Upper lobe of right lung (tissue), 1 donor: Measurements from ENCODE around the gene FBRSL1. TPM values are rescaled to one million over a fixed set of nuclear protein-coding genes. Genes with fewer than 3 reads are reported as not detected.

Source experiments
- ATAC-seq: fragments of 200-7000 bp; cut with Tn5 transposase; one replicate; pipeline ENCODE4 v1.9.1; 2020; ENCODE audit warnings: mild to moderate bottlenecking, moderate library complexity
- DNase-seq: peaks from one replicate; pipeline ENCODE4 v3.0.0-alpha.2; 2020
- H3K27ac ChIP-seq: fragments of 200-600 bp; one replicate; pipeline ENCODE4 v1.8.0; 2022
- H3K27me3 ChIP-seq: fragments of 200-600 bp; one replicate; pipeline ENCODE4 v1.8.0; 2022; ENCODE audit warnings: mild to moderate bottlenecking
- H3K36me3 ChIP-seq: fragments of 200-600 bp; one replicate; pipeline ENCODE4 v1.8.0; 2022
- H3K4me1 ChIP-seq: fragments of 200-600 bp; one replicate; pipeline ENCODE4 v1.8.0; 2022
- H3K4me3 ChIP-seq: fragments of 200-600 bp; one replicate; pipeline ENCODE4 v1.8.0; 2022; ENCODE audit warnings: mild to moderate bottlenecking
- H3K9me3 ChIP-seq: fragments of 200-600 bp; one replicate; pipeline ENCODE4 v1.8.0; 2022
- intact Hi-C: fragments of 100-400 bp; cut with DNase I; formaldehyde crosslinking; loops from one replicate; pipeline ENCODE4 v1.11.0; 2022
- total RNA-seq: library from RNA; stranded (reverse); fragmentation: NEBNext Ultra II Directional; extraction: Animal tissue kit (Norgen Biotek cat#: 25700); gene quantifications from one replicate; pipeline ENCODE4 v1.2.1, GENCODE V29; 2021
- TF ChIP-seq, protein P1 (sequence below): fragments of 200-600 bp; IDR thresholded peaks from one replicate; pipeline ENCODE4 v1.8.0; 2022; ENCODE audit warnings: antibody characterized with exemption
- donor health status: DM: no; HTN: yes; CAD: no; lungs with severe emphysema.

The FBRSL1 gene
- total RNA-seq, 1 donor from 2014 or later, result 49.5 TPM

DNA sequence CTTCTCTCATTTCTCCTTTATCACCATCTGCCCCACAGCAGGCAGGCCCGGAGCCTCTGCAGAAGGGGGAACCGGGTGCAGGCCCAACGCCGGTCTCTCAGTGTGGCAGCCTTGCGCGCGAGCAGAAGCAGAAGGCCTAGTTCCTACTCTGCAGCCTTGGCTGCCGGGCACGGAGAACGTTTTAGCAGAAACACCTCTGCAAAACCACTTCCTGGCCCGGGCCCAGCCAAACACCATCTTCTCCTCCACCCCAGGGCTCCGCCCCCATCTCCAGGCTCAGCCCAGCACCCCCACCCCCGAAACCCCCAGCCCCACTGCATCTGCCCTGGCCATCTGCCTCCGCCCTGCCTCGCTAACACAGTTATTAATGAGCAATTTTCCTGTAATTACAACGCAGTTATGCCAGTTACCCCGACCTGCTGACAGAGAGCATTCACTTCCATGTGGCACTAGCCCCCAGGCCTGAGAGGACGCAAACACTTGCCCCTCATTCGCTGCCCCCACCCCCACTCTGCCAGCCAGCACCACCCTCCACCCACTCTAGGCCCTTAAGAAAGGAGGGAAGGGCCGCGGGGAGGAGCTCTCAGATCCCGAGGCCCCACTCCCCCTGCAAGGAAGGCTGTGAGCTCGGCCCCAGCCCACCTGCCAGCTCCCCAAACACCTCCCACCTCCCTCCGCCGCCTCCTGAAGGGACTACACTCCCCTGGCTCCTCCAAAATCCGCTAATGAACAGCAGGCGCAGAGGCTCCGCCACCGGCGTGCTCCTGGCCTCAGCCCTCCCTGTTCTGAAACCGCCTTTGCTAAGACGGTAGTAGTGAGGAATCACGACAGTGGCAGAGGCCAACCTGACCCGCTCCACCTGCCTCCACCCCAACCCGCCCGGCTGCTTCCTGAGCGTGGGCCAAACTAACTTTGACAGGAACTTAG, 44.7 kb upstream of the FBRSL1 start:
- H3K27me3 ChIP-seq, result no peaks in the 10 kb centered on the region
- DNase-seq (no peak), ATAC-seq (peak; percentile 46)
- TF ChIP-seq, protein P1, sequence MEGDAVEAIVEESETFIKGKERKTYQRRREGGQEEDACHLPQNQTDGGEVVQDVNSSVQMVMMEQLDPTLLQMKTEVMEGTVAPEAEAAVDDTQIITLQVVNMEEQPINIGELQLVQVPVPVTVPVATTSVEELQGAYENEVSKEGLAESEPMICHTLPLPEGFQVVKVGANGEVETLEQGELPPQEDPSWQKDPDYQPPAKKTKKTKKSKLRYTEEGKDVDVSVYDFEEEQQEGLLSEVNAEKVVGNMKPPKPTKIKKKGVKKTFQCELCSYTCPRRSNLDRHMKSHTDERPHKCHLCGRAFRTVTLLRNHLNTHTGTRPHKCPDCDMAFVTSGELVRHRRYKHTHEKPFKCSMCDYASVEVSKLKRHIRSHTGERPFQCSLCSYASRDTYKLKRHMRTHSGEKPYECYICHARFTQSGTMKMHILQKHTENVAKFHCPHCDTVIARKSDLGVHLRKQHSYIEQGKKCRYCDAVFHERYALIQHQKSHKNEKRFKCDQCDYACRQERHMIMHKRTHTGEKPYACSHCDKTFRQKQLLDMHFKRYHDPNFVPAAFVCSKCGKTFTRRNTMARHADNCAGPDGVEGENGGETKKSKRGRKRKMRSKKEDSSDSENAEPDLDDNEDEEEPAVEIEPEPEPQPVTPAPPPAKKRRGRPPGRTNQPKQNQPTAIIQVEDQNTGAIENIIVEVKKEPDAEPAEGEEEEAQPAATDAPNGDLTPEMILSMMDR, result no peak
- H3K36me3 ChIP-seq, result no peaks in the 10 kb centered on the region
- H3K27ac ChIP-seq, result peak overlapping the region; percentile 80
- H3K4me1 ChIP-seq, result no peaks in the 10 kb centered on the region
- intact Hi-C loops, result no loop called here
- peak overlapping the region; percentile 34 for H3K4me3 ChIP-seq
- H3K9me3 ChIP-seq, result no peaks in the 10 kb centered on the region

DNA sequence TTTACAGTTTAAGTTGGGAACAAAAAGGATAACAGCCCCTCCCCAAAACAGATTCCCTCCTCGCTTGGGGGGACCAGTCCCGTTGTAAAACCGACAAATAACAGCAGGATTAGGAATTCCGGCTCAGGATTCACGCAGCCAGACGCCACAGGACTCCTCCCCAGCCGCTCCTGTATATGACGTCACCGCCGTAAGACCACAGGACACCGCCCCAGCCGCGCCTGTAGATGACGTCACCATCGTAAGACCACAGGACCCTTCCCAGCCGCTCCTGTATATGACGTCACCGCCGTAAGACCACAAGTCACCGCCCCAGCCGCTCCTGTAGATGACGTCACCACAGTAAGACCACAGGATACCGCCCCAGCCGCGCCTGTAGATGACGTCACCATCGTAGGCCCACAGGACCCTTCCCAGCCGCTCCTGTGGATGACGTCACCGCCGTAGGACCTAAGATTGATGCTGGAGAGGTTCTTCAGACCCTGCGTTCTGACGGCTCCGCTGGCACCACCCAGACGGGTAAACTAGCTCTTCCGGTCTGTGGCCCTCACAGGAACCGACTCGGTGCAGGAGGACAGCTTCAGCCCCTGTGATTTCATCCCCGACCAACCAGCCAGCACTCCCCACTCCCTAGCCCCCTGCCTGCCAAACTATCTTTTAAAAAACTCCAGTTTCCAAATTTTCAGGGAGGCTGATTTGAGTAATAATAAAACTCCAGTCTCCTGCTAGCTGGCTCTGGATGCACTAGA, 43.9 kb upstream of the FBRSL1 start:
- TF ChIP-seq, protein P1, result no peak
- Histone ChIP-seq H3K36me3 (no peaks in the 10 kb centered on the region), H3K27ac (peak overlapping the region; percentile 80), H3K4me1 (no peaks in the 10 kb centered on the region), H3K27me3 (peaks cover 4% of the 10 kb centered on the region), H3K4me3 (peak overlapping the region; percentile 34), H3K9me3 (no peaks in the 10 kb centered on the region)
- peak; percentile 81 for DNase-seq
- peak; percentile 64 for ATAC-seq
- intact Hi-C loops, result no loop called here

DNA sequence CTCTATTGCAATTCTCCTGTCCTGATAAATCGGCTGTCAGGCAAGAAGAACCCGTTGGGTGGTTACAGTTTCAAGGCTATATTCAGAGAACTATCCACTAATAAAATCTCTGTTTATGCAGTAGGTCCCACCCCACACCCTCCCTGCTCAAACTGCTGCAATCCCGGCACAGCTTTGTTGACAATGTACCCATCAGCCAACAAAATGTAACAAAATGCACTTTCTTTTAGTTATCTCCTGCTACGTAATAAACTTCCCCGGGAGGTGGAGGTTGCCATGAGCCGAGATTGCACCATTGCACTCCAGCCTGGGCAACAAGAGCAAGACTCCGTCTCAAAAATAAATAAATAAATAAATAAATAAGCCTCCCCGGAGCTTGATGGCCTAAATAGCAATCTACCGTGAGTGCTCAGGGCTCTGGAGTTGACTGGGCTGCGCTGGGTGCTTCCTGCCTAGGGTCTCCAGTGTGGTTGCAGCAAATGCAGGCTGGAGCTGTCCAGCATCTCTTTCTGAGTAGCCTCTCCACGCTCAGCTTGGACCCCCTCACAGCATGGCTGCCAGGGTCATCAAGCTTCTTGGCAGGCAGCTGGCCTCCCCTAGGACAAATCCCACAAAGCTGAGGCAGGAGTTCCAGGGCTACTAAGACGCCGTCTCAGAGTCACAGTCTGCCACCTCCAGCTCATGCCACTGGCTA, 43.2 kb upstream of the FBRSL1 start:
- no peaks in the 10 kb centered on the region for H3K36me3 ChIP-seq
- no peaks in the 10 kb centered on the region for H3K4me1 ChIP-seq
- intact Hi-C loops, result no loop called here
- H3K4me3 ChIP-seq, result no peak overlapping the region
- ATAC-seq (no peak), DNase-seq (no peak)
- no peak overlapping the region for H3K27ac ChIP-seq
- peaks cover 9% of the 10 kb centered on the region for H3K27me3 ChIP-seq
- no peaks in the 10 kb centered on the region for H3K9me3 ChIP-seq
- TF ChIP-seq, protein P1, result no peak

DNA sequence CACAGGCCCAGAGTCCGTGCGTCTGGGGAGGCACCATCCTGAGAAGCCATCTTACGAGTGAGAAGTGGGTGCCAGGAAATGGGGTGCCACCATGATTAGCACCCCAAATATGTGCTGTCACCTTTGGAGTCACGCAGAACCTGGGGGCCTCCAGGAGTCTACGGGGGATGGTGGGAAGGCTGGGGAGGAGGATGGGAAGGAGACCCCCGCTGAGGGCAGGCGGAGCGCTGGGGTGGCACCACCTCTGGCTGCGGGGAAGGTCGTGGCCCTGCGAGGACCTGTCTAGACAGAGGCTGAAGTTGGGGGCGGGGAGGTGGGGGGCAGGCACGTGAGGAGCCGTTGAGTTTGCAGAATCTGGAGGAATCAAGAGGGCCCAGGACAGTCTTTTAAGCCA, 42.6 kb upstream of the FBRSL1 start:
- Histone ChIP-seq H3K9me3 (no peaks in the 10 kb centered on the region), H3K36me3 (no peaks in the 10 kb centered on the region), H3K4me1 (no peaks in the 10 kb centered on the region), H3K27me3 (peaks cover 9% of the 10 kb centered on the region), H3K4me3 (no peak overlapping the region), H3K27ac (no peak overlapping the region)
- ATAC-seq, result no peak
- TF ChIP-seq, protein P1, result no peak
- no peak for DNase-seq
- intact Hi-C loops, result no loop called here

DNA sequence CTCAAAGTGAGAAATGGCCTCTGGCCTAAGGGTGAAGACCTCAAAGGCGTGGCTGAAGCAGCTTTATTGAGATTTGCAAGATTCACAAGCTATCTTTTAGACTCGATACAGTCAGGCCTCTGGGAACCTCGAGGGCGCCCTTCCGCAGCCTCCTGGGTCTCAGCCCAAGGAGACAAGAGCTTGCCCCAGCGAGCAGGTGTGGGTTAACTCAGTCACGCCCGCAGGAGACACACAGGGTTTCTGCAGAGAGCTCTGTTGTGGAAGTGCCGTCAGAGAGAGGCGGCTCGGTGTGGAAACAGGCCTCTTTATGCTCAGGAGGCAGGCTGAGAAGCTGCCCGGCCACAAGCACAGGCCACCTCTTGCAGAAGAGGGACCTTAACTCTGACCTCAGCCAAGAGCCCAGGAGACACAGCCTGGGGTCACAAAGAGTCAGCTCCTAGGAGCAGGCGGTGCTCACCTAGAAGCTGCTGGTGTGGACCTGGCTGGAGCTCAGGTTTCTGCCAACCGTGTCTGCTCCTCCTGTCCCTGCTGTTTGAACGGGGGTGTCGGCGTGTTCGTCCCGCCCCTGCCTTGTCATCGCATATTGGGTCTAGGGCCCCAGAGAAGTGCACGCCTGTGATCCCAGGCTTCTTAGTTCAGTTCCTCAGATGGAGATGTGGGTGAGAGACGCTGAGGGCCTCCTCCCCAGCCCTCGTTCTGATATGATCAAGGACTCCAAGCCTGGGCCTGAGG, 42.1 kb upstream of the FBRSL1 start:
- H3K36me3 ChIP-seq, result no peaks in the 10 kb centered on the region
- H3K4me1 ChIP-seq, result no peaks in the 10 kb centered on the region
- intact Hi-C loops, result no loop called here
- peaks cover 9% of the 10 kb centered on the region for H3K27me3 ChIP-seq
- H3K9me3 ChIP-seq, result no peaks in the 10 kb centered on the region
- ATAC-seq (no peak), DNase-seq (no peak)
- no peak overlapping the region for H3K27ac ChIP-seq
- TF ChIP-seq, protein P1, result no peak
- H3K4me3 ChIP-seq, result no peak overlapping the region
